Measurements from ENCODE around the gene RNF14. TPM values are rescaled to one million over a fixed set of nuclear protein-coding genes. Genes with fewer than 3 reads are reported as not detected.

The RNF14 gene
- total and polyA plus RNA-seq, 2 of the 8 experiments (the other 6 are each of a cell fraction or from before 2014, with no cell fraction given) = 4.7 to 20.2 TPM

GRCh38 chr5:142023836-142024235, 54.9 kb downstream of the RNF14 start:
- Histone ChIP-seq H3K56ac (replicated peaks; ENCODE audit: insufficient read length, low read depth, low read length) (no peak overlapping the region), H2BK15ac (ENCODE audit: low read length) (no peak overlapping the region), H3K9me3 (ENCODE audit: insufficient read depth in 2 of 2, low read depth in 1 of 2, low read length in 1 of 2) (peaks cover 0 to 3% of the 10 kb centered on the region in 2 experiments; a peak in 1 of 4 replicates), H3K27me3 (replicated peaks in 1 of 4; ENCODE audit: control insufficient read depth in 3 of 4, extremely low read depth in 1 of 4, insufficient read depth in 3 of 4, low read length in 3 of 4) (no peaks in the 10 kb centered on the region), H2BK120ac (replicated peaks; ENCODE audit: low read depth, low read length) (no peak overlapping the region), H4K8ac (ENCODE audit: extremely low read depth, insufficient read depth, low read length) (no peak overlapping the region), H3K27ac (ENCODE audit: low read depth, low read length) (no peak overlapping the region), H3K9ac (replicated peaks in 1 of 4; ENCODE audit: extremely low read depth in 1 of 4, low read depth in 3 of 4, low read length in 3 of 4) (no peak overlapping the region), H3K4me3 (ENCODE audit: extremely low read depth in 1 of 4, insufficient read depth in 2 of 4, low read depth in 3 of 4, low read length in 4 of 4) (peak overlapping the region in 1 of 4 experiments; percentile 65; a peak in 1 of 8 replicates), H3K4ac (replicated peaks; ENCODE audit: insufficient read length, low read depth, low read length) (no peak overlapping the region), H3K23me2 (ENCODE audit: low read depth, low read length) (peaks cover 4% of the 10 kb centered on the region), H3K23ac (ENCODE audit: insufficient read length) (no peak overlapping the region), H4K91ac (replicated peaks; ENCODE audit: insufficient read length, low read length) (no peak overlapping the region), H3K36me3 (ENCODE audit: control insufficient read depth in 2 of 4, insufficient read depth in 4 of 4, low read length in 3 of 4) (no peaks in the 10 kb centered on the region), H3K4me2 (ENCODE audit: insufficient read depth in 1 of 2, low read depth in 2 of 2, low read length in 2 of 2) (peak overlapping the region in 1 of 2 experiments; percentile 82; a peak in 2 of 4 replicates), H3K79me2 (ENCODE audit: control insufficient read depth in 1 of 2, insufficient read depth in 2 of 2, low read length in 2 of 2) (no peaks in the 10 kb centered on the region), H3K18ac (ENCODE audit: extremely low read depth, low read length) (no peak overlapping the region), H4K5ac (ENCODE audit: insufficient read length, low read depth, low read length) (no peak overlapping the region), H2AFZ (ENCODE audit: low read length) (no peak overlapping the region), H2AK5ac (ENCODE audit: low read depth, low read length) (no peak overlapping the region), H4K20me1 (replicated peaks in 1 of 2; ENCODE audit: control insufficient read depth in 1 of 2, insufficient read depth in 2 of 2, low read length in 2 of 2) (no peaks in the 10 kb centered on the region), H3K79me1 (ENCODE audit: low read depth, low read length) (no peaks in the 10 kb centered on the region), H2BK5ac (ENCODE audit: low read depth, low read length) (no peak overlapping the region), H2BK12ac (ENCODE audit: low read depth, low read length) (no peak overlapping the region), H2BK20ac (ENCODE audit: low read length) (no peak overlapping the region), H3K14ac (ENCODE audit: insufficient read length) (no peak overlapping the region), H3K4me1 (replicated peaks in 1 of 4; ENCODE audit: control insufficient read depth in 3 of 4, insufficient read depth in 4 of 4, low read length in 3 of 4) (no peaks in the 10 kb centered on the region)
- 83% methylated on average over 6 of the region's 6 CpGs; no CpG with 5 or more reads in 1 of the 2 experiments for WGBS, 2 experiments (ENCODE audit: extremely low coverage in 1 of 2, insufficient coverage in 1 of 2, insufficient read length in 1 of 2, insufficient replicate concordance in 2 of 2, low coverage in 1 of 2, low lambda C conversion rate in 2 of 2, missing lambda C conversion rate in 1 of 2)
- no peak for DNase-seq (ENCODE audit: low read depth in 1 of 2, low spot score in 2 of 2)
- ChIA-PET CTCF (ENCODE audit: partially characterized antibody) (interaction anchor here (2.5 kb wide), 1 partner anchor 9 kb away, joined by 14 read pairs; no protein-coding TSS in a partner anchor), POLR2A (ENCODE audit: partially characterized antibody) (no interaction called here)
- no peak for TF ChIP-seq POLR2AphosphoS5 (IDR thresholded peaks at IDR 0.05; ENCODE audit: low read depth, low read length)
- FAIRE-seq = no peak

Measured in H1 (cell line).